GM18507 (cell line): ENCODE data around the gene C19orf18.
"Not testable (repeated sequence)": the region's sequence is repeated elsewhere in the genome, so short reads cannot be mapped to it uniquely, and the experiment has no call there.

ENCODE experiments used
- DNase-seq: peaks from one replicate; pipeline ENCODE4 v3.0.0; 2011; ENCODE audit warnings: low read depth; ENCODE audit not compliant: insufficient read length; ENCODE audit errors: extremely low spot score
- FAIRE-seq: peaks from 2 replicates; lab custom pipeline; 2011; peaks lifted over from hg19 to GRCh38; lab: Jason Lieb, UNC

The C19orf18 gene

DNA sequence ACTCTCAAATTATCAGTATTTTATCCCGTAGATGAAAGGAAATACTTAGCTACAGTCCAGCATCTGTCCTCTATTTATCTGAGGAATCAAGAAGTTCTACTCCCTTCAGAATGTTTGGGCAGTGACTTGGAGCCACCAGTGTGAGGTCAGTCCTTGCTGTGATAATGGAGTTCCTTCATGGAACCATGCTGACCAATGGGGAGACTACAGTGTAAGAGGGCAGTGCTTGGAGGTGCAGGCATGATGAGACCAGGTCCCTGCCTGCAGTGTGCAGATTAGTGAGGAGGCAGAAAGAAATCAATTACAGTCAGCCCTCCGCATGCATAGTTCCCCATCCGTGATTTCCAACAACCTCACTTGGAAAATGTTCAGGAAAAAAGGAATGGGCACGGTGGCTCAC, at the start of gene C19orf18:
TSS of gene C19orf18 (minus strand) at position 101 of the 400 bp plus-strand sequence. CDS start 102 bp downstream, outside the sequence.
- no peak for DNase-seq
- no peak for FAIRE-seq

DNA sequence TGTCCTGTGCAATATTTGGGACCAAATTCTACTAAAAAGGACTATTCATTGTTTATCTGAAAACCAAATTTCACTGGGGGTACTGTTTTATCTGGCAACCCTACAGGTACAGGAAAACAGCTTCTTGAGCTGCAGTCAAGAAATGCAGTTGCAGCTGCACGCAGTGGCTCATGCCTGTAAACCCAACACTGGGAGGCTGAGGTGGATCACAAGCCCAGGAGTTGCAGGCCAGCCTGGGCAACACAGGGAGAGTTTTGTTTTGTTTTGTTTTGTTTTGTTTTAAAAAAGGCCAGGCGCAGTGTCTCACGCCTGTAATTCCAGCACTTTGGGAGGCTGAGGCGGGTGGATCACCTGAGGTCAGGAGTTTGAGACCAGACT, 47.9 kb upstream of the C19orf18 start:
- DNase-seq (no peak), FAIRE-seq (no peak)

GRCh38 chr19:58021541-58022282, 47.4 kb upstream of the C19orf18 start:
- FAIRE-seq, result no peak
- DNase-seq, result no peak

- no peak for FAIRE-seq
- no peak for DNase-seq
These were observed 45.8 kb upstream of the C19orf18 start for GRCh38 chr19:58020129-58020528.

- DNase-seq, result no peak
- no peak for FAIRE-seq
These were observed 39.8 kb upstream of the C19orf18 start for GRCh38 chr19:58014141-58014540.

- FAIRE-seq (no peak), DNase-seq (no peak)
These were observed 36.2 kb upstream of the C19orf18 start for GRCh38 chr19:58010507-58010906.

DNA sequence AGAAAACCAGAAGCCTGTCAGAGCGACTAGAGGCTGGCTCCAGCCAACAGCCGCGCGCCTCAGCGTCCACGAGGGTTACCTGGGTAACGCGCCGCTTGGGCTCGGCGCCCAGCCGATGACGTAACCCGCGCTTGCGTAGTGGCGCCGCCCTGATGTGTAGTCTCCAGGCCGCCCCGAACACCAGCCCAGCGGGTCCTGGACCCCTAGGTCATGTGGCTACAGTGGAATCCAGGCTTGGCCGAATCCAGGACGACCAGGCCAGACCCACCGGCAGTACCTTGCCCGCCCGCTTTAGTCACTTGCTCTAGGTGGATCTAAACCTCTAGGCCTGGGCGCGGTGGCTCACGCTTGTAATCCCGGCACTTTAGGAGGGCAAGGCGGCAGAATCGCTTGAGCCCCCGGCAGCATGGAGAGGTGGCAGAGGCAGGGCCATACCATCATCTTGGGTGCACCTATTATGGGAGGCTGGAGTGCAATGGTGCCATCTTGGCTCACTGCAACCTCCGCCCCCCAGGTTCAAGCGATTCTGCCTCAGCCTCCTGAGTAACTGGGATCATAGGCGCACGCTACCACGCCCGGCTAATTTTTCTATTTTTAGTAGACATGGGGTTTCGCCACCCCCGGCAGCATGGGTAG, 35.5 kb upstream of the C19orf18 start:
- DNase-seq (no peak), FAIRE-seq (no peak)

GRCh38 chr19:58009301-58009665, 34.9 kb upstream of the C19orf18 start:
- DNase-seq, result no peak
- no peak for FAIRE-seq

GRCh38 chr19:58008877-58009276, 34.5 kb upstream of the C19orf18 start:
- not testable (repeated sequence) for DNase-seq, FAIRE-seq

DNA sequence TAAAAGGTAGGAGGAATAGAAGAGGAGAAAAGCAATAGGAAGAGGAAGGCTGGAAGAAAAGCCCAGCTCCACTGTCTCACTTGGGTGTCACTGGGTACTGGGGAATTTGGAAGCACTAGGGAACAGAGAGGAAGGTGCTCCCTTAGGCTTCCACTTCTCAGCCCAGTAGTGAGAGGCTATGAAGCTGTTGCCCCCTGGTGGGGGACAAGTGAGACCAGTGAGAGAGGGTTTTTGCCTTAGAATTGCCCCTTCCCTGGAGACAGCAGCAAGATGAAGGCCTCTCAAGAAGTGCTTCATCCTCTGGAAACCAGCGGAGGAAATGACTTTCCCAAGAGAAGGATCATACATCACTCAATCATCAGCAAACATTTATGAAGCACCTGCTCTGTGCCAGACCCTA, 33.0 kb upstream of the C19orf18 start:
- no peak for FAIRE-seq
- DNase-seq, result no peak

DNA sequence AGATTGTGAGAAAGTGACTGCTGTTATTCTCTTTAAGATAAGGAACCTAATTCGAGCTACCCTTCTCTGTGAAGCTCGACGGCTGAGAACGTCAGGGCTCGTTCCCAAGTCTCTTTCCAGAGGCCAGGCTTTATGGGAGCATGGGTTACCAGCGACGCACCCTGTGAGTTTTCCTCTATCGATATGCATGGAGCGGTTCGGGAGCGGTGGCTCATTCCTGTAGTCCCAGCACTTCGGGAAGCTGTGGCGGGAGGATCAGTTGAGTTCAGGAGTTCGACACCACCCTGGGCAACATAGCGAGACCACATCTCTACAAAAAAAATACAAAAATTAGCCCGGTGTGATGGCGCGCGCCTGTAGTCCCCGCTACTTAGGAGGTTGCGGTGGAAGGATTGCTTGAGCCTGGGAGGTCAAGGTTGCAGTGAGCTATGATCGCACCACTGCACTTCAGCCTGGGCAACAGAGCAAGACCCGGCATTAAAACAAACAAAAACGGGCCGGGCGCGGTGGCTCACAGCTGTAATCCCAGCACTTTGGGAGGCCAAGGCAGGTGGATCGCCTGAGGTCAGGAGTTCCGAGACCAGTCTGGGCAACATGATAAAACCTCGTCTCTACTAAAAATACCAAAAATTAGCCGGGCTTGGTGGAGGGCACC, 29.0 kb upstream of the C19orf18 start:
- DNase-seq (no peak), FAIRE-seq (no peak)

GRCh38 chr19:58002384-58003173, 28.2 kb upstream of the C19orf18 start, which contains the start of gene ZNF606:
TSS of gene ZNF606 (minus strand) at chr19:58002820. CDS start at chr19:58001319, 1,501 bp downstream.
- FAIRE-seq (peak; percentile 77), DNase-seq (peak; percentile 85)

GRCh38 chr19:58001895-58002369, 27.6 kb upstream of the C19orf18 start:
- FAIRE-seq, result no peak
- DNase-seq, result no peak

- DNase-seq (no peak), FAIRE-seq (no peak)
These were observed 26.3 kb upstream of the C19orf18 start for GRCh38 chr19:58000677-58001076.

DNA sequence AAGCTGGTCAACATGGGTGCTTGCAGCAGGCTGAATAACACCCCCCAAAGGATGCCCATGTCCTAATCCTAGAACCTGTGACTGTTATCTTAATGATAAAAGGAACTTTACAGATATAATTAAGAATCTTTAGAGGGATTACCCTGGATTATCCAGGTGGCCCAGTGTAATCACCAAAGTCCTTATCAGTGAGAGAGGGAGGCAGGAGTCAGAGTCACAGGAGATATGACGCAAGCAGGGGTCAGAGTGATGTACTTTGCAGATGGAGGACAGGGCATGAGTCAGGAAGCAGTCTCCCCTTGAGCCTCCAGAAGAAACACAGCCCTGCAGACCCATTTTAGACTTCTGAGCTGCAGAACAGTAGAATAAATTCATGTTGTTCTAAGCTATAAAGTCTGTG, 18.5 kb upstream of the C19orf18 start:
- no peak for DNase-seq
- no peak for FAIRE-seq

- no peak for FAIRE-seq
- DNase-seq, result no peak
These were observed 4.4 kb upstream of the C19orf18 start for GRCh38 chr19:57978586-57979289.

GRCh38 chr19:57964761-57965160, 9.6 kb downstream of the C19orf18 start:
- no peak for FAIRE-seq
- DNase-seq, result no peak

GRCh38 chr19:57961785-57962184, 12.5 kb downstream of the C19orf18 start:
- FAIRE-seq (no peak), DNase-seq (no peak)

- FAIRE-seq (no peak), DNase-seq (no peak)
These were observed 19.3 kb downstream of the C19orf18 start for GRCh38 chr19:57954996-57955395.
